Prostate gland (tissue), 2 donors: ENCODE measurements around the gene NR2E1.

ENCODE experiments used
- POLR2A ChIP-seq: fragments of 450-650 bp; IDR thresholded peaks from one replicate; pipeline ENCODE4 v1.6.1; 2016; ENCODE audit warnings: antibody characterized with exemption, mild to moderate bottlenecking
- TF ChIP-seq, protein P1 (sequence below), 4 experiments: fragments of 200-600 bp in 2 of 4; fragments of 450-650 bp in 2 of 4; sonication (generic) in 2 of 4; IDR thresholded peaks; 1 replicate in 3 of 4; 2 replicates in 1 of 4; pipeline ENCODE4 v1.5.1; 2016 to 2019; ENCODE audit warnings: antibody characterized with exemption in 4 of 4, mild to moderate bottlenecking in 2 of 4, moderate library complexity in 2 of 4

DNA sequence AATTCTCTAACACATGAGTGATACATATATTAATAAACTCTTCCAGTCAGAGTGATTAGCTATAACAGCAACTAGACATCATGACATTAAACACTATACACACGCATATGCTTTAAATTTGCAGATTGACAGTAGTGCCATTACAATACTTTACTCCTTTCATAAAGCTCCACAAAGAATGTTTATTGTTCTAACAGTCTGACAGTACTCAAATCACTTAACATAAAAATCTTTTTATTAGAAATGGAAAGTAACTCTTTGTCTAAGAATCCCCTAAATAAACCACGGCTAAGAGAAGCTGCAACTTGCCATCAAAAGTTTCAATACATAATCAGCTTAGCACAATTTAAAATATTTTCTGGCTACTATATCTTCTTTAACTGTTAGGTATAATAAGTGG is 71.0 kb downstream of the NR2E1 start:
- TF ChIP-seq, protein P1, sequence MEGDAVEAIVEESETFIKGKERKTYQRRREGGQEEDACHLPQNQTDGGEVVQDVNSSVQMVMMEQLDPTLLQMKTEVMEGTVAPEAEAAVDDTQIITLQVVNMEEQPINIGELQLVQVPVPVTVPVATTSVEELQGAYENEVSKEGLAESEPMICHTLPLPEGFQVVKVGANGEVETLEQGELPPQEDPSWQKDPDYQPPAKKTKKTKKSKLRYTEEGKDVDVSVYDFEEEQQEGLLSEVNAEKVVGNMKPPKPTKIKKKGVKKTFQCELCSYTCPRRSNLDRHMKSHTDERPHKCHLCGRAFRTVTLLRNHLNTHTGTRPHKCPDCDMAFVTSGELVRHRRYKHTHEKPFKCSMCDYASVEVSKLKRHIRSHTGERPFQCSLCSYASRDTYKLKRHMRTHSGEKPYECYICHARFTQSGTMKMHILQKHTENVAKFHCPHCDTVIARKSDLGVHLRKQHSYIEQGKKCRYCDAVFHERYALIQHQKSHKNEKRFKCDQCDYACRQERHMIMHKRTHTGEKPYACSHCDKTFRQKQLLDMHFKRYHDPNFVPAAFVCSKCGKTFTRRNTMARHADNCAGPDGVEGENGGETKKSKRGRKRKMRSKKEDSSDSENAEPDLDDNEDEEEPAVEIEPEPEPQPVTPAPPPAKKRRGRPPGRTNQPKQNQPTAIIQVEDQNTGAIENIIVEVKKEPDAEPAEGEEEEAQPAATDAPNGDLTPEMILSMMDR (IDR thresholded peaks at IDR 0.05), result no peak
- TF ChIP-seq POLR2A, result no peak
